Astrocyte of the cerebellum (primary cell): ENCODE results near the gene PLCH1.

Source experiments
- DNase-seq: peaks from one replicate; pipeline ENCODE4 v3.0.0-alpha.2; 2011; ENCODE audit warnings: low read depth
- H3K4me3 ChIP-seq: 2 replicates; pipeline ENCODE4 v1.5.1; 2011; ENCODE audit warnings: mild to moderate bottlenecking, low read depth, low read length, moderate library complexity
- CTCF ChIP-seq: IDR thresholded peaks from 2 replicates; pipeline ENCODE4 v1.5.1; 2012; ENCODE audit warnings: low read length, low read depth, moderate library complexity, mild to moderate bottlenecking; ENCODE audit errors: missing control alignments
- in situ Hi-C: cut with HindIII; loops from 2 replicates; pipeline ENCODE4 v1.10.0; 2017; ENCODE audit warnings: low sequenced_read_pairs

Gene PLCH1

DNA sequence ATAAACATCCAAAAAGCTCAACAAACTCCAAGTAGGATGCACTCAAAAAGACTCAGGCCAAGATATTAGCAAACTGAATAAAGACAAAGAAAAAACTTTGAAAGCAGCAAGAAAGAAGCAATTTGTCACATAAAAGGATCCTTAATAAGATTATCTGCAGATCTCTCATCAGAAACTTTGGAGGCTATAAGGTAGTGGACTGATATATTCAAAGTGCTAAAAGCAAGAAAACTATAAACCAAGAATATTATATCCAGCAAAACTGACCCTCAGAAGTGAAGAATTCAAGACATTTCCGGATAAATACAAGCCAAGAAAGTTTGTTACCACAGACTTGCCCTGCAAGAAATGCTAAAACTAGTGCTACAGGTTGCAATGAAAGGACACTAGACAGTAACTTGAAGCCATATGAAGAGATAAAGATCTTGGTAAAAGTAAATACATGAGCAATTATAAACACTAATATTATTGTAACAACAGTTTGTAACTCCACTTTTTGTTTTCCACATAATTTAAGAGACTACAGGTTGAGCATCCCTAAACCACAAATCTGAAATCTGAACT lies 37.6 kb upstream of the PLCH1 start:
- TF ChIP-seq CTCF = no peak
- no peak for DNase-seq
- H3K4me3 ChIP-seq = no peak overlapping the region
- in situ Hi-C loops = no loop called here

DNA sequence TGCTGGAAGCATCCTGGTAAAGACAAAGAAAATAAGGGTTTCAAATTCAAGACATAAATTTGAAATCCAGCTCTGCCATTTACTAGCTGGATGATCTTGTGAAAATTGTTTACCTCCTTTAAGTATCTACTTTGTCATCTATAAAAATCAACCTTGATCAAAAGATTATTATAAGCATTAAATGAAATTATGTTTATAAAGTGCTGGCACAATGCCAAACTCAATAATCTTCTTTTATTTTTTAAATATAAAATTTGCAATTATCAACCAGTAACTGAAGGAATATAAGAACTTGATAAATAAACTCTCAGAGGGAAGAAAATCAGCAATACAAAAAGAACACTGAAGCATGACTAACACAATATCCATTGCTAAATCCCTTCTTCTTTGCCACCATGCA lies 35.4 kb upstream of the PLCH1 start:
- no peak overlapping the region for H3K4me3 ChIP-seq
- in situ Hi-C loops = no loop called here
- TF ChIP-seq CTCF = no peak
- DNase-seq = no peak

DNA sequence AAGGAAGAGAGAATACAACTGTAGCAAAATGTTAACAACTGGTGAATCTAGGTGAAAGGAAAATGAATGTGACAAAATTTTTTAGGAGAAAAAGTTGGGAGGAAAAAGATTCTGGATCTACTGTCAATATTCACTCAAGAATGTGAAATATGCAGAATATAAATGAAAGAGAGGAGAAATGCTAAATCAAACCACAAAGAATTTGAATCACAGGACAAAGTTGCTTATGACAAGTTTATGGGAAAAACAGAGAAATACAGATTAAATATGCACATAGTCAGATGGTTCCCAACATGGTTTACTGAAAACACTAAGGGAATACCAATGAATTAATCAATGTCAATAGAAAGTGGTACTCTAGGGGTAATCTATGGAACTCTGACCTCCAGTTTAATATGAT lies 33.6 kb upstream of the PLCH1 start:
- in situ Hi-C loops = no loop called here
- TF ChIP-seq CTCF = no peak
- DNase-seq = no peak
- H3K4me3 ChIP-seq = no peak overlapping the region

DNA sequence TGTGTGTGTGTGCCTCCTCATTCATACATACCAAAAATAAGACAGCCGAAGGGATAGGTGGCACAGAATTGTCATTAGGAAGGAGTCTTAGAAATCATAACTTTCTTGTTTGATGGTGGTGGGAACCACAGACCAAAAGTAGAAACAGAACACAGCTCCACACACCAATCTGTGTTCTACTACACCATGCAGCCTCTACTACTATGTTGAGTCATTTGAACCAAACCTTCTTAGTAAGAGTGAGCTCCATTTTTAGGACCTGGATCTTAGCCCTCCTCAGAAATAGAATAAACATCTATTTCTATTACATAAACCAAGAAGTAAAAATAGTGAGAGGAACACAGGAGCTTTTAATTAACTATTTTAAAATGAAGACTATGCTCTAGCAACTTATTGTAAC lies 27.9 kb upstream of the PLCH1 start:
- DNase-seq = no peak
- TF ChIP-seq CTCF = no peak
- H3K4me3 ChIP-seq = no peak overlapping the region
- in situ Hi-C loops = no loop called here

DNA sequence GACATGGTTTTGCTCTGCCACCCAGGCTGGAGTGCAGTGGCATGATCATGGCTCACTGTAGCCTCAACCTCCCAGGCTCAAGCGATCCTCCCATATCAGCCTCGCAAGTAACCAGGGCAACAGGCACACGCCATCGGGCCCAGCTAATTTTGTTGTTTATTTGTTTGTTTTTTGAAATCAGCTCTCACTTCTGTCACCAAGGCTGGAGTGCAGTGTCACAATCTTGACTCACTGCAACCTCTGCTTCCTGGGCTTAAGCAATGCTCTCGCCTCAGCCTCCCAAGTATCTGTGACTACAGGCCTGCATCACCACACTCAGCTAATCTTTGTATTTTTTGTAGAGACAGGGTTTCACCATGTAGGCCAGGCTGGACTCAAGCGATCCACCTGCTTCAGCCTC lies 26.3 kb upstream of the PLCH1 start:
- H3K4me3 ChIP-seq = no peak overlapping the region
- no peak for TF ChIP-seq CTCF
- in situ Hi-C loops = no loop called here
- no peak for DNase-seq

GRCh38 chr3:155766206-155766605 lies 21.3 kb upstream of the PLCH1 start:
- in situ Hi-C loops = no loop called here
- no peak overlapping the region for H3K4me3 ChIP-seq
- no peak for DNase-seq
- TF ChIP-seq CTCF = no peak
